ENCODE measurements around the gene ATP1A2.

The ATP1A2 gene

GRCh38 chr1:160085686-160086455 is 29.7 kb upstream of the ATP1A2 start:
- no peaks in the 10 kb centered on the region for H4K20me1 ChIP-seq (ENCODE audit: control insufficient read depth, insufficient read depth, low read depth, low read length)
- H3K79me2 ChIP-seq (ENCODE audit: control insufficient read depth, low read length) = no peaks in the 10 kb centered on the region
- 0 out of 2 replicates have a peak, but pooled peaks cover 2% of the 10 kb centered on the region for H3F3A ChIP-seq (ENCODE audit: control insufficient read depth, insufficient read depth)
- H3K9me2 ChIP-seq (replicated peaks; ENCODE audit: control insufficient read depth, low read length) = no peaks in the 10 kb centered on the region
- TF ChIP-seq, protein P1, sequence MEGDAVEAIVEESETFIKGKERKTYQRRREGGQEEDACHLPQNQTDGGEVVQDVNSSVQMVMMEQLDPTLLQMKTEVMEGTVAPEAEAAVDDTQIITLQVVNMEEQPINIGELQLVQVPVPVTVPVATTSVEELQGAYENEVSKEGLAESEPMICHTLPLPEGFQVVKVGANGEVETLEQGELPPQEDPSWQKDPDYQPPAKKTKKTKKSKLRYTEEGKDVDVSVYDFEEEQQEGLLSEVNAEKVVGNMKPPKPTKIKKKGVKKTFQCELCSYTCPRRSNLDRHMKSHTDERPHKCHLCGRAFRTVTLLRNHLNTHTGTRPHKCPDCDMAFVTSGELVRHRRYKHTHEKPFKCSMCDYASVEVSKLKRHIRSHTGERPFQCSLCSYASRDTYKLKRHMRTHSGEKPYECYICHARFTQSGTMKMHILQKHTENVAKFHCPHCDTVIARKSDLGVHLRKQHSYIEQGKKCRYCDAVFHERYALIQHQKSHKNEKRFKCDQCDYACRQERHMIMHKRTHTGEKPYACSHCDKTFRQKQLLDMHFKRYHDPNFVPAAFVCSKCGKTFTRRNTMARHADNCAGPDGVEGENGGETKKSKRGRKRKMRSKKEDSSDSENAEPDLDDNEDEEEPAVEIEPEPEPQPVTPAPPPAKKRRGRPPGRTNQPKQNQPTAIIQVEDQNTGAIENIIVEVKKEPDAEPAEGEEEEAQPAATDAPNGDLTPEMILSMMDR (IDR thresholded peaks at IDR 0.05; ENCODE audit: low read depth, low read length, poor library complexity, severe bottlenecking) = peak; percentile 79
- TF ChIP-seq EZH2phosphoT487 (IDR thresholded peaks at IDR 0.05; ENCODE audit: borderline replicate concordance, low read length) = no peak
- no peaks in the 10 kb centered on the region for H3K4me1 ChIP-seq (ENCODE audit: control insufficient read depth, low read length)
- peaks cover 2% of the 10 kb centered on the region; the same call in 1 of the 2 replicates for H3K36me3 ChIP-seq (ENCODE audit: control insufficient read depth, low read length)
- no peak overlapping the region for H3K4me2 ChIP-seq (ENCODE audit: low read length)
- H3K27ac ChIP-seq (ENCODE audit: low read depth, low read length) = no peak overlapping the region
- H3K9me3 ChIP-seq (ENCODE audit: control insufficient read depth, insufficient read depth, low read length) = no peaks in the 10 kb centered on the region
- H3K27me3 ChIP-seq (ENCODE audit: control insufficient read depth, low read length) = peaks cover 2% of the 10 kb centered on the region
- H3K4me3 ChIP-seq (ENCODE audit: low read length) = no peak overlapping the region

GRCh38 chr1:160086456-160086892 is 29.1 kb upstream of the ATP1A2 start:
- H3K9me2 ChIP-seq (replicated peaks; ENCODE audit: control insufficient read depth, low read length) = no peaks in the 10 kb centered on the region
- no peaks in the 10 kb centered on the region for H3K27me3 ChIP-seq (ENCODE audit: control insufficient read depth, low read length)
- no peaks in the 10 kb centered on the region for H3K9me3 ChIP-seq (ENCODE audit: control insufficient read depth, insufficient read depth, low read length)
- no peak overlapping the region for H3K4me3 ChIP-seq (ENCODE audit: low read length)
- H3K4me1 ChIP-seq (ENCODE audit: control insufficient read depth, low read length) = no peaks in the 10 kb centered on the region
- TF ChIP-seq EZH2phosphoT487 (IDR thresholded peaks at IDR 0.05; ENCODE audit: borderline replicate concordance, low read length) = no peak
- TF ChIP-seq, protein P1 (IDR thresholded peaks at IDR 0.05; ENCODE audit: low read depth, low read length, poor library complexity, severe bottlenecking) = no peak
- no peaks in the 10 kb centered on the region for H3K79me2 ChIP-seq (ENCODE audit: control insufficient read depth, low read length)
- no peak overlapping the region for H3K4me2 ChIP-seq (ENCODE audit: low read length)
- no peak overlapping the region for H3K27ac ChIP-seq (ENCODE audit: low read depth, low read length)
- peaks cover 2% of the 10 kb centered on the region; the same call in 1 of the 2 replicates for H3K36me3 ChIP-seq (ENCODE audit: control insufficient read depth, low read length)
- H4K20me1 ChIP-seq (ENCODE audit: control insufficient read depth, insufficient read depth, low read depth, low read length) = no peaks in the 10 kb centered on the region
- 0 out of 2 replicates have a peak, but pooled peaks cover 2% of the 10 kb centered on the region for H3F3A ChIP-seq (ENCODE audit: control insufficient read depth, insufficient read depth)

GRCh38 chr1:160087118-160087662 is 28.4 kb upstream of the ATP1A2 start:
- H3F3A ChIP-seq (ENCODE audit: control insufficient read depth, insufficient read depth) = 0 out of 2 replicates have a peak, but pooled peaks cover 2% of the 10 kb centered on the region
- no peaks in the 10 kb centered on the region for H4K20me1 ChIP-seq (ENCODE audit: control insufficient read depth, insufficient read depth, low read depth, low read length)
- H3K27me3 ChIP-seq (ENCODE audit: control insufficient read depth, low read length) = no peaks in the 10 kb centered on the region
- H3K27ac ChIP-seq (ENCODE audit: low read depth, low read length) = no peak overlapping the region
- no peak for TF ChIP-seq EZH2phosphoT487 (IDR thresholded peaks at IDR 0.05; ENCODE audit: borderline replicate concordance, low read length)
- TF ChIP-seq, protein P1 (IDR thresholded peaks at IDR 0.05; ENCODE audit: low read depth, low read length, poor library complexity, severe bottlenecking) = no peak
- H3K4me1 ChIP-seq (ENCODE audit: control insufficient read depth, low read length) = no peaks in the 10 kb centered on the region
- H3K9me2 ChIP-seq (replicated peaks; ENCODE audit: control insufficient read depth, low read length) = no peaks in the 10 kb centered on the region
- H3K36me3 ChIP-seq (ENCODE audit: control insufficient read depth, low read length) = peaks cover 7% of the 10 kb centered on the region; the same call in 1 of the 2 replicates
- H3K4me3 ChIP-seq (ENCODE audit: low read length) = no peak overlapping the region
- H3K9me3 ChIP-seq (ENCODE audit: control insufficient read depth, insufficient read depth, low read length) = no peaks in the 10 kb centered on the region
- no peak overlapping the region for H3K4me2 ChIP-seq (ENCODE audit: low read length)
- no peaks in the 10 kb centered on the region for H3K79me2 ChIP-seq (ENCODE audit: control insufficient read depth, low read length)
